ENCODE data around the gene TMSB4X.

Gene TMSB4X

DNA sequence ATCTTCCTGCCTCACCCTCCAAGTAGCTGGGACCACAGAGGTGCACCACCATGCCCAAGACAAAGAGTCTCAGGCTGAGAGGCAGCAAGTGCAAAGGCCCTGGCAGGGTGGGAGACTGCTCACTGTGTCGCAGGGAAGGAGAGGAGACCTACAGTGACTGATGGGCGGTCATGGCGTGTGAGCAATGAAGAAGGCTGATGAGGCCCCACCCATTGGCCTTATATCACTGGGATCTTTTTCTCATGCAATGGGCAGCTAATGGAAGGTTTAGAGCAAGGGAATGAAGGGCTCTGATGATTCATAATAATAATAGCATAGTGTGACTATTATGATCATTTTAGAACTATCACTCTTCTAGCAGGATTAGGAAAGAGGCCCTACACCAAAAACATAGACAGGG lies 48.7 kb downstream of the TMSB4X start:
- TF ChIP-seq, protein P1, sequence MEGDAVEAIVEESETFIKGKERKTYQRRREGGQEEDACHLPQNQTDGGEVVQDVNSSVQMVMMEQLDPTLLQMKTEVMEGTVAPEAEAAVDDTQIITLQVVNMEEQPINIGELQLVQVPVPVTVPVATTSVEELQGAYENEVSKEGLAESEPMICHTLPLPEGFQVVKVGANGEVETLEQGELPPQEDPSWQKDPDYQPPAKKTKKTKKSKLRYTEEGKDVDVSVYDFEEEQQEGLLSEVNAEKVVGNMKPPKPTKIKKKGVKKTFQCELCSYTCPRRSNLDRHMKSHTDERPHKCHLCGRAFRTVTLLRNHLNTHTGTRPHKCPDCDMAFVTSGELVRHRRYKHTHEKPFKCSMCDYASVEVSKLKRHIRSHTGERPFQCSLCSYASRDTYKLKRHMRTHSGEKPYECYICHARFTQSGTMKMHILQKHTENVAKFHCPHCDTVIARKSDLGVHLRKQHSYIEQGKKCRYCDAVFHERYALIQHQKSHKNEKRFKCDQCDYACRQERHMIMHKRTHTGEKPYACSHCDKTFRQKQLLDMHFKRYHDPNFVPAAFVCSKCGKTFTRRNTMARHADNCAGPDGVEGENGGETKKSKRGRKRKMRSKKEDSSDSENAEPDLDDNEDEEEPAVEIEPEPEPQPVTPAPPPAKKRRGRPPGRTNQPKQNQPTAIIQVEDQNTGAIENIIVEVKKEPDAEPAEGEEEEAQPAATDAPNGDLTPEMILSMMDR (IDR thresholded peaks at IDR 0.05), result no peak

DNA sequence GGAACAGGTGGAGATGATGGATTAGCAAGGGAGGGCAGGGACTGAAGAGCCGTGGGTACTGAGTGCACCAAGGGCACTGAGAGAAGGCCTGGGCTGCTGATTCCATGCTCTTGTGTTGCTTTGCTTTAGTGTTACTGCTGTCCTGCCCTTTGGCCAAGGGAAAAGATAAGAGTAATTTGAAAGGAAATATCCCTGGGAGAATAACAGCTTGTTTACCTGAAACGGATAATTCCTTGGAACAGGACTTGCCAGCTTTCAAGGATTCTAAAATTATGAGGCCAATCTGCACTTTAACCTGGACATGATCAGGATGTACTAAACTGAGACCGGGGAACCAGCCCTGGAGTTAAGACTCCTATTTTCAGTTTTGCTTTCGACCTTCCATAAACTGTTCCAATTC lies 49.1 kb downstream of the TMSB4X start:
- TF ChIP-seq, protein P1 (IDR thresholded peaks at IDR 0.05), result no peak

DNA sequence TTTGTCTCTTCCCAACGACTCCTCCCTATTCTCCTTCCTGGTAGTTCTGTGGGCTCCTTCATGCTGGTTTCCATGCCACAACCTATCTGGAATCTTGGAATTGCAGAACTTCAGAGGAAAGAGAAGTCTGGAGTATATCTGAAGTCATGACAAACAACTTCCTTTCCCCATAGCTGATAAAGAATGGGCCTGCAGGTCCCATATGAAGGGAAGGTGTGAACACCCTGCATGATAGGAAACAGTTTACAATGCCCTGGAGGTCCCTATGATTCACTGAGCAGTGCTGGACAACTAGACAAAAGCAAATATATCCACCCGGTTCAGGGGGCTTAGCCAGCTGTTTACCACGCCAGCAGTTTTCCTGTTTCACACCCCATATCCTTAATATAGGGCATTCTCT lies 50.1 kb downstream of the TMSB4X start:
- TF ChIP-seq, protein P1 (IDR thresholded peaks at IDR 0.05), result no peak
